HL-60 (cell line): ENCODE results near the gene GPR17.

Source experiments
- DNase-seq, 2 experiments: peaks; one replicate each; pipeline ENCODE4 v3.0.0-alpha.2; 2010 to 2020; ENCODE audit warnings: low read depth in 1 of 2, low spot score in 1 of 2
- H3K27ac ChIP-seq: fragments of 250-450 bp; sonication (Bioruptor Pico); replicated peaks from 2 replicates; pipeline ENCODE4 v1.5.1; 2020; ENCODE audit warnings: mild to moderate bottlenecking, moderate library complexity
- H3K27me3 ChIP-seq: fragments of 250-450 bp; sonication (Bioruptor Pico); 2 replicates; pipeline ENCODE4 v1.5.1; 2021; ENCODE audit warnings: mild to moderate bottlenecking, moderate library complexity; ENCODE audit not compliant: insufficient read depth, poor library complexity, severe bottlenecking
- H3K4me3 ChIP-seq: replicated peaks from 2 replicates; pipeline ENCODE4 v1.5.1; 2011; ENCODE audit warnings: mild to moderate bottlenecking, control low read depth, low read length; ENCODE audit not compliant: insufficient read depth
- GABPA ChIP-seq: IDR thresholded peaks from 2 replicates; pipeline ENCODE4 v1.6.1; 2012; ENCODE audit warnings: low read depth
- POLR2AphosphoS5 ChIP-seq: IDR thresholded peaks from 2 replicates; pipeline ENCODE4 v1.6.1; 2012; ENCODE audit warnings: low read depth
- SPI1 ChIP-seq: IDR thresholded peaks from 2 replicates; pipeline ENCODE4 v1.6.1; 2012; ENCODE audit warnings: low read depth, mild to moderate bottlenecking, borderline replicate concordance
- TF ChIP-seq, protein P1 (sequence below): IDR thresholded peaks from 2 replicates; pipeline ENCODE4 v1.6.1; 2012; ENCODE audit warnings: low read depth; ENCODE audit not compliant: insufficient replicate concordance
- TF ChIP-seq, protein P2 (sequence below): IDR thresholded peaks from one replicate; pipeline ENCODE4 v1.5.1; 2011; ENCODE audit warnings: low read length, control low read depth, inconsistent platforms; ENCODE audit not compliant: insufficient read depth

GPR17 gene

DNA sequence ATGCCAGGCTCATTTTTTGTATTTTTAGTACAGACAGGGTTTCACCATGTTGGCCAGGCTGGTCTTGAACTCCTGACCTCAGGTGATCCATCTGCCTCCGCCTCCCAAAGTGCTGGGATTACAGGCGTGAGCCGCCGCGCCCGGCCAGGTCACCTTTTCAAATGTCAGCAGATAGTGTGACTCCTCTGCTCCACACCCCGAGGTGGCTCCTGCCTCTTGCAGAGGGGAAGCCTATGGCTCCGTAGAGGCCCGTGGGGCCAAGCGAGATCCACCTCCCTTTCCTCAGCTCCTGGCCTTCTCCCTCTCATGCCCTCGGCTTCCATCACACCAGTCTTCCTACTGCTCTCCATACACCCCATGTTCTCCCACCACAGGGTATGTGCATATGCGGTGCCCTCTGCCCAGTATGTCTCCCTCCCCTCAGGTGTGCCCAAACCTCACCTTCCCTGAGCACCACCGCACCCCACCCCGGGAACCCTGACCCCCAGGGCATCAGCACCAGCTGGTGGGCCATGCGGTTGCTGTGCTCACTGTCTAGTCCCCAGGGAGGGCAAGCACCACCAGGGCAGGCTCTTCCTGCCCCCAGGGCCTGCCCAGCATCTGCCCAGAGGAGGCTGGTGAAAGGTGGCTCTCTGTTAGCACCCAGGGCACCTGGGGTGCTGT, 10.7 kb downstream of the GPR17 start:
- H3K27me3 ChIP-seq: no peaks in the 10 kb centered on the region
- TF ChIP-seq, protein P1, sequence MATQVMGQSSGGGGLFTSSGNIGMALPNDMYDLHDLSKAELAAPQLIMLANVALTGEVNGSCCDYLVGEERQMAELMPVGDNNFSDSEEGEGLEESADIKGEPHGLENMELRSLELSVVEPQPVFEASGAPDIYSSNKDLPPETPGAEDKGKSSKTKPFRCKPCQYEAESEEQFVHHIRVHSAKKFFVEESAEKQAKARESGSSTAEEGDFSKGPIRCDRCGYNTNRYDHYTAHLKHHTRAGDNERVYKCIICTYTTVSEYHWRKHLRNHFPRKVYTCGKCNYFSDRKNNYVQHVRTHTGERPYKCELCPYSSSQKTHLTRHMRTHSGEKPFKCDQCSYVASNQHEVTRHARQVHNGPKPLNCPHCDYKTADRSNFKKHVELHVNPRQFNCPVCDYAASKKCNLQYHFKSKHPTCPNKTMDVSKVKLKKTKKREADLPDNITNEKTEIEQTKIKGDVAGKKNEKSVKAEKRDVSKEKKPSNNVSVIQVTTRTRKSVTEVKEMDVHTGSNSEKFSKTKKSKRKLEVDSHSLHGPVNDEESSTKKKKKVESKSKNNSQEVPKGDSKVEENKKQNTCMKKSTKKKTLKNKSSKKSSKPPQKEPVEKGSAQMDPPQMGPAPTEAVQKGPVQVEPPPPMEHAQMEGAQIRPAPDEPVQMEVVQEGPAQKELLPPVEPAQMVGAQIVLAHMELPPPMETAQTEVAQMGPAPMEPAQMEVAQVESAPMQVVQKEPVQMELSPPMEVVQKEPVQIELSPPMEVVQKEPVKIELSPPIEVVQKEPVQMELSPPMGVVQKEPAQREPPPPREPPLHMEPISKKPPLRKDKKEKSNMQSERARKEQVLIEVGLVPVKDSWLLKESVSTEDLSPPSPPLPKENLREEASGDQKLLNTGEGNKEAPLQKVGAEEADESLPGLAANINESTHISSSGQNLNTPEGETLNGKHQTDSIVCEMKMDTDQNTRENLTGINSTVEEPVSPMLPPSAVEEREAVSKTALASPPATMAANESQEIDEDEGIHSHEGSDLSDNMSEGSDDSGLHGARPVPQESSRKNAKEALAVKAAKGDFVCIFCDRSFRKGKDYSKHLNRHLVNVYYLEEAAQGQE: no peak
- TF ChIP-seq, protein P2, sequence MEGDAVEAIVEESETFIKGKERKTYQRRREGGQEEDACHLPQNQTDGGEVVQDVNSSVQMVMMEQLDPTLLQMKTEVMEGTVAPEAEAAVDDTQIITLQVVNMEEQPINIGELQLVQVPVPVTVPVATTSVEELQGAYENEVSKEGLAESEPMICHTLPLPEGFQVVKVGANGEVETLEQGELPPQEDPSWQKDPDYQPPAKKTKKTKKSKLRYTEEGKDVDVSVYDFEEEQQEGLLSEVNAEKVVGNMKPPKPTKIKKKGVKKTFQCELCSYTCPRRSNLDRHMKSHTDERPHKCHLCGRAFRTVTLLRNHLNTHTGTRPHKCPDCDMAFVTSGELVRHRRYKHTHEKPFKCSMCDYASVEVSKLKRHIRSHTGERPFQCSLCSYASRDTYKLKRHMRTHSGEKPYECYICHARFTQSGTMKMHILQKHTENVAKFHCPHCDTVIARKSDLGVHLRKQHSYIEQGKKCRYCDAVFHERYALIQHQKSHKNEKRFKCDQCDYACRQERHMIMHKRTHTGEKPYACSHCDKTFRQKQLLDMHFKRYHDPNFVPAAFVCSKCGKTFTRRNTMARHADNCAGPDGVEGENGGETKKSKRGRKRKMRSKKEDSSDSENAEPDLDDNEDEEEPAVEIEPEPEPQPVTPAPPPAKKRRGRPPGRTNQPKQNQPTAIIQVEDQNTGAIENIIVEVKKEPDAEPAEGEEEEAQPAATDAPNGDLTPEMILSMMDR: no peak
- TF ChIP-seq POLR2AphosphoS5 (no peak), GABPA (no peak), SPI1 (no peak)
- DNase-seq: no peak
- H3K4me3 ChIP-seq: no peak overlapping the region
- no peak overlapping the region for H3K27ac ChIP-seq

DNA sequence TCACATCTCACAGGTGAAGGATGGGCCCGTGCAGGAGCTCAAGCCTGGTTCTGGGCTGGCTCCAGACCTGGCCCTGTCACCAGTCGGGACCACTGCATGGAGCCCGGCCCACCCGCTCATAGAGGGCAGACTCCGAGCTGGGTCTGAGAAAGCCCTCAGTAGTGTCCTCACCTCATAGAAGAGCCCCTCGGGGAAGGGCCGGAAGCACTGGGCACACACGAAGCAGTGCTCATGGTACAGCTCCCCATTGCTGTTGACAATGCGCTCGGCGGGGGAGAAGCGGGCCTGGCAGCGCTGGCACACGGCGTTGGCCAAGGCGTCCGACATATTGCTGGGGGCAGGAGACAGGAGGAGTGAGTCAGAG, 11.3 kb downstream of the GPR17 start:
- no peak overlapping the region for H3K4me3 ChIP-seq
- no peaks in the 10 kb centered on the region for H3K27me3 ChIP-seq
- H3K27ac ChIP-seq: no peak overlapping the region
- DNase-seq: no peak
- TF ChIP-seq POLR2AphosphoS5 (no peak), SPI1 (no peak), GABPA (no peak)
- TF ChIP-seq, protein P2: no peak
- TF ChIP-seq, protein P1: no peak

DNA sequence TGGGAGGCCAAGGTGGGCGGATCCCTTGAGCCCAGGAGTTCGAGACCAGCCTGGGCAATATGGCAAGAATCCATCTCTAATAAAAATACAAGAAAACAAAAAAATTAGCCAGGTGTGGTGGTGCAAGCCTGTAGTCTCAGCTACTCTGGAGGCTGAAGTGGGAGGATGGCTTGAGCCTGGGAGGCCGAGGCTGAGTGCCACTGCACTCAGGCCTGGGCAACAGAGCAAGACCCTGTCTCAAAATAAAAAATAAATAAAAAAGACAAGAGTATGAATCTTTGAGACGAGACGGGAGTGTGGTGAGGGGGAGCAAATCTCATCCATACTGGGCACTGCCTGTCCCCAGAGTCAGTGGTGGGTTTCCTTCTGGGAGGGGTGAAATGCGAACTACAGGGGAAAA, 12.2 kb downstream of the GPR17 start:
- Histone ChIP-seq H3K27ac (no peak overlapping the region), H3K27me3 (no peaks in the 10 kb centered on the region), H3K4me3 (no peak overlapping the region)
- no peak for DNase-seq
- no peak for TF ChIP-seq GABPA

DNA sequence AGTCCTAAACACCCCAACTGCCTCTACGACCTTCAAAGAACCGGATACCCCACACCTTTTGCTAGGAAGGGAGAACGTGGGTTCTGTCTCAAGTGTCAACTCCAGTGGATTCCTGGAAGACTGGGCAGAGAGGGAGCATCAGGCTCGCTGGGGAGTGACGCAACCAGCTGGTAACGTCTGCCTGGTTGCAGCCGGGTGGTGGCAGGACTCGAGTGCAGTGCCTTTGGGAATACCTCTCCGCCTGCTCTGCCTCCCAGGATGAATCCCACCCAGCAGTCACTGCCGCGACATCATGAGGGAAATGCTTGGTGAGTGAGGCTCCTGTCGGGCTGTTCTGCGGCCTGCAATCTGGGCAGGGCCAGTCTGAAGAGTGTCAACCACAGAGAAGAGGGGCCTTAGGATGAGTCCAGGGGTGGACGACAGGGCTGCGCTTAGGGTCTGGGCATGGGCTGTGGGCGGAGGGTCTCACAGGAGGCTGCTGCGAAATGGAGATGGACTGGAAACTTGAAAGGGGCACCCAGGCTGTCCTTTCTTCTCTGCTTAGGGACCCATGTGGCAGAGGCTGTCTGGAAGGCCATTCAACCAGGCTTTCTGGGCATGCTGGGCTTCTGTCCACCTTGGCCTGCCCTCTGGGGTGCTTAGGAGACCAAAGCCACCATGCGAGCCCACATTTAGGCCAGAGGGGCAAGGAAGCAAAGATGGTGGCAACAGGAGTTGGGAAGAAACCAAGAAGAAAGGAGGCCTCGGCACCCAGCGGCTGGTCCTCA, 12.9 kb downstream of the GPR17 start:
- no peak for TF ChIP-seq SPI1
- TF ChIP-seq, protein P1: no peak
- TF ChIP-seq POLR2AphosphoS5: no peak
- TF ChIP-seq, protein P2: no peak
- no peak for TF ChIP-seq GABPA
- no peaks in the 10 kb centered on the region for H3K27me3 ChIP-seq

More for the DNA sequence above, 12.9 kb downstream of the GPR17 start:
- DNase-seq: no peak
- Histone ChIP-seq H3K4me3 (no peak overlapping the region), H3K27ac (no peak overlapping the region)
